Testis (tissue), 2 donors: ENCODE data around the gene PPIG.

Experiments used
- CTCF ChIP-seq, 3 experiments: fragments of 450-650 bp in 2 of 3; fragments of 200-600 bp in 1 of 3; sonication (generic) in 1 of 3; IDR thresholded peaks; one replicate each; pipeline ENCODE4 v1.5.1; 2016 to 2019; ENCODE audit warnings: antibody characterized with exemption in 3 of 3, mild to moderate bottlenecking in 2 of 3, moderate library complexity in 1 of 3
- POLR2A ChIP-seq: fragments of 450-650 bp; IDR thresholded peaks from one replicate; pipeline ENCODE4 v1.6.1; 2017; ENCODE audit warnings: antibody characterized with exemption, mild to moderate bottlenecking, moderate library complexity

- TF ChIP-seq POLR2A (no peak), CTCF (IDR thresholded peaks at IDR 0.05) (no peak)
These were observed 21.6 kb upstream of the PPIG start for GRCh38 chr2:169562519-169562918.
